HepG2 (cell line): ENCODE results near the gene LIMK2.
"Not testable (repeated sequence)": the region's sequence is repeated elsewhere in the genome, so short reads cannot be mapped to it uniquely, and the experiment has no call there.

Source experiments
- BRCA1 ChIP-seq: sonication (generic); formaldehyde crosslinking; IDR thresholded peaks from 2 replicates; pipeline ENCODE4 v1.4.0; 2020; ENCODE audit warnings: missing genetic modification reagents
- CTCF ChIP-seq: sonication (generic); formaldehyde crosslinking; IDR thresholded peaks from 2 replicates; pipeline ENCODE4 v1.5.0; 2020; ENCODE audit warnings: mild to moderate bottlenecking, missing genetic modification reagents, moderate library complexity
- DNMT1 ChIP-seq: sonication (generic); formaldehyde crosslinking; IDR thresholded peaks from 2 replicates; pipeline ENCODE4 v1.5.1; 2020; ENCODE audit warnings: mild to moderate bottlenecking, missing genetic modification reagents
- FOXJ3 ChIP-seq: sonication (generic); formaldehyde crosslinking; IDR thresholded peaks from 2 replicates; pipeline ENCODE4 v1.4.0; 2020; ENCODE audit warnings: missing genetic modification reagents, mild to moderate bottlenecking, borderline replicate concordance
- HNRNPK ChIP-seq: fragments of 200-400 bp; formaldehyde crosslinking; IDR thresholded peaks from 2 replicates; pipeline ENCODE4 v1.6.1; 2018; ENCODE audit warnings: low read length, low read depth, moderate library complexity, mild to moderate bottlenecking; ENCODE audit not compliant: poor library complexity, severe bottlenecking
- KLF15 ChIP-seq: sonication (generic); formaldehyde crosslinking; IDR thresholded peaks from 2 replicates; pipeline ENCODE4 v1.8.1; 2023; ENCODE audit warnings: borderline replicate concordance, mild to moderate bottlenecking, inconsistent platforms, missing genetic modification reagents, mixed read lengths
- YY1 ChIP-seq: IDR thresholded peaks from 2 replicates; pipeline ENCODE4 v1.6.1; 2011; ENCODE audit warnings: low read length, low read depth, moderate library complexity, mild to moderate bottlenecking; ENCODE audit not compliant: insufficient read depth, insufficient replicate concordance
- ZFP41 ChIP-seq: sonication (generic); formaldehyde crosslinking; IDR thresholded peaks from 2 replicates; pipeline ENCODE4 v1.4.0; 2020; ENCODE audit warnings: mild to moderate bottlenecking, missing genetic modification reagents, borderline replicate concordance
- ZKSCAN8 ChIP-seq: IDR thresholded peaks from 2 replicates; pipeline ENCODE4 v1.6.1; 2016; ENCODE audit warnings: borderline replicate concordance, missing genetic modification reagents, missing compliant biosample characterization
- ZNF558 ChIP-seq: sonication (generic); formaldehyde crosslinking; IDR thresholded peaks from 2 replicates; pipeline ENCODE4 v1.9.0; 2022; ENCODE audit warnings: mild to moderate bottlenecking, missing genetic modification reagents, borderline replicate concordance
- ZNF839 ChIP-seq: sonication (generic); formaldehyde crosslinking; IDR thresholded peaks from 2 replicates; pipeline ENCODE4 v1.4.0; 2020; ENCODE audit warnings: missing genetic modification reagents, mild to moderate bottlenecking, borderline replicate concordance
- ZSCAN29 ChIP-seq: sonication (generic); formaldehyde crosslinking; conservative IDR thresholded peaks from 2 replicates; pipeline ENCODE4 v1.4.0; 2020; ENCODE audit warnings: mild to moderate bottlenecking, missing genetic modification reagents
- TF ChIP-seq, protein P1 (sequence below): sonication (generic); formaldehyde crosslinking; IDR thresholded peaks from 2 replicates; pipeline ENCODE4 v1.4.0; 2020; ENCODE audit warnings: mild to moderate bottlenecking, missing genetic modification reagents

DNA sequence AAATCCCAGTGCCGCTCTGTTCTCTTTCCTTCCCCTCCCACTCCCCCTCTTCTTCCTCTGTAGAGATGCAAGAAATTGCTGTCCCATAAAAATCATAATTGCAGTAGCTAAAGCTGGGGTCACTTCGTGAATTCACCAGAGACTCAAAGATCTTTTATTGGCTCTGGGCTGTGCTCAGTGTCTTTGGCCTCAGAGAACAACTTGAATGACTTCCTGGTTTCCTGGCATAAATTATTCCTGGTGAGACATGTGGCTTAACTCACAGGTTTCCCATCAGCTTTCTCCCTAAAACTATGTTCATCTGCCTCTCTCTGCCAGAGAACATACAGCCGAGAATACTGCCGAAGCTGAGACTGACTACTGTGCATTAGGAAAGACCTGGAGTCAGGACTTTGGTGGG, 7.0 kb upstream of the LIMK2 start:
- TF ChIP-seq ZFP41 (CRISPR knock-in tag); DNMT1 (CRISPR knock-in tag); ZKSCAN8 (CRISPR knock-in tag); ZNF558; CTCF; HNRNPK; KLF15; YY1; ZNF839; FOXJ3; BRCA1 (CRISPR knock-in tag); ZSCAN29 (CRISPR knock-in tag): not testable (repeated sequence)
- TF ChIP-seq, protein P1, sequence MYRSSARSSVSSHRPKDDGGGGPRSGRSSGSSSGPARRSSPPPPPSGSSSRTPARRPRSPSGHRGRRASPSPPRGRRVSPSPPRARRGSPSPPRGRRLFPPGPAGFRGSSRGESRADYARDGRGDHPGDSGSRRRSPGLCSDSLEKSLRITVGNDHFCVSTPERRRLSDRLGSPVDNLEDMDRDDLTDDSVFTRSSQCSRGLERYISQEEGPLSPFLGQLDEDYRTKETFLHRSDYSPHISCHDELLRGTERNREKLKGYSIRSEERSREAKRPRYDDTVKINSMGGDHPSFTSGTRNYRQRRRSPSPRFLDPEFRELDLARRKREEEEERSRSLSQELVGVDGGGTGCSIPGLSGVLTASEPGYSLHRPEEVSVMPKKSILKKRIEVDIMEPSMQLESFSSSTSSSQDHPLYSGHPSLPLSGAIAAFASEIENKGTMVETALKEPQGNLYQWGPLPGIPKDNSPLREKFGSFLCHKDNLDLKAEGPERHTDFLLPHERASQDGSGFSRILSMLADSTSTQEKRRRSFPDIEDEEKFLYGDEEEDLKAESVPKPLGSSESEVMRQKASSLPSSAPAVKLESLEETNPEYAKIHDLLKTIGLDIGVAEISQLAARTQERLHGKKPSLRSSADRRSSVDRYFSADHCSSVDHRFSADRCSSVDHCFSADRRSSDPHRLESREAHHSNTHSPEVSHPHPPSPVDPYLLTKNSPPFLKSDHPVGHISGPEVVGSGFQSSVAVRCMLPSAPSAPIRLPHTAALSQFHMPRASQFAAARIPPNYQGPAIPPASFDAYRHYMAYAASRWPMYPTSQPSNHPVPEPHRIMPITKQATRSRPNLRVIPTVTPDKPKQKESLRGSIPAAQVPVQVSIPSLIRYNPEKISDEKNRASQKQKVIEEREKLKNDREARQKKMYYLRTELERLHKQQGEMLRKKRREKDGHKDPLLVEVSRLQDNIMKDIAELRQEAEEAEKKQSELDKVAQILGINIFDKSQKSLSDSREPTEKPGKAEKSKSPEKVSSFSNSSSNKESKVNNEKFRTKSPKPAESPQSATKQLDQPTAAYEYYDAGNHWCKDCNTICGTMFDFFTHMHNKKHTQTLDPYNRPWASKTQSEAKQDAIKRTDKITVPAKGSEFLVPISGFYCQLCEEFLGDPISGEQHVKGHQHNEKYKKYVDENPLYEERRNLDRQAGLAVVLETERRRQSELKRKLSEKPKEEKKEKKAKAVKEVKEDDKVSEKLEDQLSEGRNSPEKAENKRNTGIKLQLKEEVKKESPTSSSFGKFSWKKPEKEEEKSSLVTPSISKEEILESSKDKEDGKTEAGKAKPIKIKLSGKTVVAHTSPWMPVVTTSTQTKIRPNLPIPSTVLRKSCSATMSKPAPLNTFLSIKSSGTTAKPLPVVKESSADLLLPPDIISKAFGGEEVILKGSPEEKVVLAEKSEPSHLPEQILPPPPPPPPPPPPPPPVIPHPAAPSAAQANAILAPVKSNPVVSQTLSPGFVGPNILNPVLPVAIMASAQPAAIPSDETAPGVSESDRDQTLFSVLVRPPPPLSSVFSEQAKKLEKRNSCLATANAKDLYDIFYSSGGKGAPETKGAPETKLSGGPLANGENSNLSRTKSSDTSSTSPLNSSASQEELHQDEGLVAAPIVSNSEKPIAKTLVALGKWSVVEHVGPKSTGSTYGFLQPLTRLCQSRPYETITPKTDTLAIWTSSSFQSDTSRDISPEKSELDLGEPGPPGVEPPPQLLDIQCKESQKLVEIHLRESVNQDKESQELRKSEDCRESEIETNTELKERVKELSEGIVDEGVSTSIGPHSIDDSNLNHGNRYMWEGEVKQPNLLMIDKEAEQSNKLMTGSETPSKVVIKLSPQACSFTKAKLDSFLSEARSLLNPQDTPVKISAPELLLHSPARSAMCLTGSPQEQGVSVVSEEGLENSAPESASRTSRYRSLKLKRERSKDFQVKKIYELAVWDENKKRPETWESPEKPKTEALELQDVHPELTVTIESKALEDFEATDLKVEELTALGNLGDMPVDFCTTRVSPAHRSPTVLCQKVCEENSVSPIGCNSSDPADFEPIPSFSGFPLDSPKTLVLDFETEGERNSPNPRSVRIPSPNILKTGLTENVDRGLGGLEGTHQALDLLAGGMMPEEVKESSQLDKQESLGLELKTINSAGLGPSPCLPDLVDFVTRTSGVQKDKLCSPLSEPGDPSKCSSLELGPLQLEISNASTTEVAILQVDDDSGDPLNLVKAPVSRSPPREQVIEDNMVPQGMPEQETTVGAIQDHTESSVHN (CRISPR knock-in tag) = not testable (repeated sequence)
